H9 (cell line): ENCODE data around the gene CXXC5. TPM values are rescaled to one million over a fixed set of nuclear protein-coding genes. Genes with fewer than 3 reads are reported as not detected.

Experiments
- DNase-seq: peaks from one replicate; pipeline ENCODE4 v3.0.0-alpha.2; 2017
- H2AFZ ChIP-seq: one replicate; pipeline ENCODE4 v1.6.1; 2013; ENCODE audit warnings: mild to moderate bottlenecking, low read length, control low read depth, moderate library complexity
- H2AK5ac ChIP-seq: 2 replicates; pipeline ENCODE4 v1.6.1; 2013; ENCODE audit warnings: low read length, control low read depth, mixed read lengths; ENCODE audit not compliant: insufficient read length
- H2BK120ac ChIP-seq: one replicate; pipeline ENCODE4 v1.6.1; 2013; ENCODE audit warnings: low read depth, mild to moderate bottlenecking, low read length, control low read depth, inconsistent platforms; ENCODE audit not compliant: poor library complexity, severe bottlenecking
- H2BK12ac ChIP-seq: 2 replicates; pipeline ENCODE4 v1.6.1; 2013; ENCODE audit warnings: low read length, control low read depth, mixed read lengths, low read depth; ENCODE audit not compliant: insufficient read length
- H2BK15ac ChIP-seq: 2 replicates; pipeline ENCODE4 v1.6.1; 2013; ENCODE audit warnings: low read depth, low read length, control low read depth
- H2BK20ac ChIP-seq: one replicate; pipeline ENCODE4 v1.6.1; 2013; ENCODE audit warnings: low read depth, mild to moderate bottlenecking, low read length, control low read depth, inconsistent platforms; ENCODE audit not compliant: poor library complexity, severe bottlenecking
- H2BK5ac ChIP-seq: 2 replicates; pipeline ENCODE4 v1.6.1; 2013; ENCODE audit warnings: low read length, control low read depth, mixed read lengths; ENCODE audit not compliant: insufficient read length
- H3K14ac ChIP-seq: 2 replicates; pipeline ENCODE4 v1.6.1; 2013; ENCODE audit warnings: low read length, control low read depth; ENCODE audit not compliant: insufficient read depth
- H3K18ac ChIP-seq: 2 replicates; pipeline ENCODE4 v1.6.1; 2013; ENCODE audit warnings: low read depth, mild to moderate bottlenecking, mixed read lengths, low read length, control low read depth; ENCODE audit not compliant: insufficient read length
- H3K23ac ChIP-seq: 2 replicates; pipeline ENCODE4 v1.6.1; 2013; ENCODE audit warnings: low read length, control low read depth, mixed read lengths, low read depth; ENCODE audit not compliant: insufficient read length
- H3K23me2 ChIP-seq: 2 replicates; pipeline ENCODE4 v1.6.1; 2013; ENCODE audit warnings: low read depth, mild to moderate bottlenecking, mixed read lengths, low read length, control low read depth; ENCODE audit not compliant: insufficient read length, poor library complexity, severe bottlenecking
- H3K27ac ChIP-seq: 2 replicates; pipeline ENCODE4 v1.5.1; 2013; ENCODE audit warnings: low read length, control low read depth, mixed read lengths, low read depth; ENCODE audit not compliant: insufficient read length
- H3K27me3 ChIP-seq: 2 replicates; pipeline ENCODE4 v1.6.1; 2013; ENCODE audit warnings: low read length, control low read depth, inconsistent platforms; ENCODE audit not compliant: insufficient read depth
- H3K4ac ChIP-seq: 2 replicates; pipeline ENCODE4 v1.6.1; 2013; ENCODE audit warnings: low read depth, mild to moderate bottlenecking, control low read depth, inconsistent platforms, low read length, moderate library complexity
- H3K4me1 ChIP-seq: 2 replicates; pipeline ENCODE4 v1.6.1; 2013; ENCODE audit warnings: low read length, control low read depth, inconsistent platforms; ENCODE audit not compliant: insufficient read depth
- H3K4me2 ChIP-seq: 2 replicates; pipeline ENCODE4 v1.6.1; 2013; ENCODE audit warnings: low read length, control low read depth, mixed read lengths; ENCODE audit not compliant: insufficient read length, insufficient read depth
- H3K56ac ChIP-seq: 2 replicates; pipeline ENCODE4 v1.6.1; 2013; ENCODE audit warnings: low read depth, mild to moderate bottlenecking, mixed read lengths, low read length, control low read depth; ENCODE audit not compliant: insufficient read length
- H3K79me1 ChIP-seq: 2 replicates; pipeline ENCODE4 v1.6.1; 2013; ENCODE audit warnings: low read depth, mild to moderate bottlenecking, moderate library complexity, low read length, control low read depth, inconsistent platforms; ENCODE audit not compliant: insufficient read depth, poor library complexity, severe bottlenecking
- H3K79me2 ChIP-seq: 2 replicates; pipeline ENCODE4 v1.6.1; 2013; ENCODE audit warnings: low read length, control low read depth, inconsistent platforms; ENCODE audit not compliant: insufficient read depth
- H3K9ac ChIP-seq: 2 replicates; pipeline ENCODE4 v1.6.1; 2013; ENCODE audit warnings: low read length, control low read depth, mixed read lengths; ENCODE audit not compliant: insufficient read length; ENCODE audit errors: extremely low read depth
- H3K9me3 ChIP-seq: one replicate; pipeline ENCODE4 v1.6.1; 2013; ENCODE audit warnings: low read depth, low read length, inconsistent platforms; ENCODE audit not compliant: control insufficient read depth
- H3T11ph ChIP-seq: one replicate; pipeline ENCODE4 v1.6.1; 2013; ENCODE audit warnings: mild to moderate bottlenecking, low read length, control low read depth, inconsistent platforms
- H4K20me1 ChIP-seq: one replicate; pipeline ENCODE4 v1.6.1; 2013; ENCODE audit not compliant: control insufficient read depth, insufficient read length, insufficient read depth
- H4K5ac ChIP-seq: 2 replicates; pipeline ENCODE4 v1.6.1; 2013; ENCODE audit warnings: low read depth, mild to moderate bottlenecking, mixed read lengths, low read length, control low read depth; ENCODE audit not compliant: insufficient read length
- H4K8ac ChIP-seq: replicated peaks from 2 replicates; pipeline ENCODE4 v1.6.1; 2013; ENCODE audit warnings: low read length, control low read depth, mixed read lengths, low read depth; ENCODE audit not compliant: insufficient read length
- H4K91ac ChIP-seq: 2 replicates; pipeline ENCODE4 v1.6.1; 2013; ENCODE audit warnings: low read depth, mild to moderate bottlenecking, moderate library complexity, mixed read lengths, low read length, control low read depth; ENCODE audit not compliant: insufficient read length
- H3K27ac Mint-ChIP-seq, 3 experiments: 2 replicates in 2 of 3; 3 replicates in 1 of 3; pipeline ENCODE4 v1.8.0; 2020 to 2021; ENCODE audit warnings: mixed read lengths in 3 of 3, mild to moderate bottlenecking in 1 of 3, moderate library complexity in 1 of 3
- H3K27me3 Mint-ChIP-seq: 2 replicates; pipeline ENCODE4 v1.8.0; 2021; ENCODE audit warnings: low read depth, mild to moderate bottlenecking, moderate library complexity, mixed read lengths
- H3K36me3 Mint-ChIP-seq, 3 experiments: 2 replicates in 2 of 3; 3 replicates in 1 of 3; pipeline ENCODE4 v1.8.0; 2020 to 2021; ENCODE audit warnings: low read depth in 3 of 3, mixed read lengths in 3 of 3; ENCODE audit not compliant: insufficient read depth in 1 of 3
- H3K4me1 Mint-ChIP-seq, 2 experiments: 2 replicates each; pipeline ENCODE4 v1.8.0; 2020; ENCODE audit warnings: mixed read lengths in 2 of 2
- H3K4me3 Mint-ChIP-seq, 2 experiments: 2 replicates in 1 of 2; 3 replicates in 1 of 2; pipeline ENCODE4 v1.8.0; 2020 to 2021; ENCODE audit warnings: mild to moderate bottlenecking in 2 of 2, mixed read lengths in 2 of 2, moderate library complexity in 1 of 2
- H3K9me3 Mint-ChIP-seq, 2 experiments: 2 replicates in 1 of 2; 3 replicates in 1 of 2; pipeline ENCODE4 v1.8.0; 2020; ENCODE audit warnings: mild to moderate bottlenecking in 2 of 2, mixed read lengths in 2 of 2, moderate library complexity in 1 of 2
- WGBS: extraction: QIAGEN DNeasy Blood & Tissue Kit; methylation state at CpG from one replicate; pipeline ENCODE4 v1.1.7; 2013; ENCODE audit warnings: missing lambda C conversion rate, low lambda C conversion rate, mixed read lengths; ENCODE audit not compliant: insufficient read length; ENCODE audit errors: extremely low coverage; 5-methylcytosine and 5-hydroxymethylcytosine counted together
- total RNA-seq: library from RNA; stranded (reverse); gene quantifications from 2 replicates; pipeline ENCODE4 v1.2.1, GENCODE V29; 2021
- TF ChIP-seq, protein P1 (sequence below): fragments of 200-600 bp; sonication (generic); conservative IDR thresholded peaks from 3 replicates; pipeline ENCODE4 v1.8.0; 2021; ENCODE audit warnings: antibody characterized with exemption, mild to moderate bottlenecking

CXXC5 gene
- total RNA-seq, 1 experiment from 2014 or later = 105 TPM

GRCh38 chr5:139636207-139636792 is 11.8 kb upstream of the CXXC5 start:
- H3K27me3 Mint-ChIP-seq = peaks cover 9% of the 10 kb centered on the region
- peak overlapping the region; percentile 49 to 55 for H3K4me3 Mint-ChIP-seq
- Histone ChIP-seq H2BK120ac (no peak overlapping the region), H4K91ac (no peak overlapping the region), H3K23me2 (no peaks in the 10 kb centered on the region), H3K14ac (no peak overlapping the region), H3K18ac (no peak overlapping the region), H3K9me3 (no peaks in the 10 kb centered on the region), H3K4me1 (peaks cover 28% of the 10 kb centered on the region; the same call in 1 of the 2 replicates), H3K4me2 (no peak overlapping the region), H3T11ph (no peak overlapping the region), H3K27ac (no peak overlapping the region), H4K8ac (no peak overlapping the region), H3K79me1 (no peaks in the 10 kb centered on the region), H3K4ac (no peak overlapping the region), H3K56ac (no peak overlapping the region), H2AFZ (no peak overlapping the region), H4K5ac (no peak overlapping the region), H3K79me2 (no peaks in the 10 kb centered on the region), H3K27me3 (no peaks in the 10 kb centered on the region), H3K9ac (no peak overlapping the region), H3K23ac (no peak overlapping the region), H2BK15ac (no peak overlapping the region), H4K20me1 (no peaks in the 10 kb centered on the region), H2BK5ac (no peak overlapping the region), H2AK5ac (no peak overlapping the region), H2BK20ac (no peak overlapping the region), H2BK12ac (no peak overlapping the region)
- TF ChIP-seq, protein P1, sequence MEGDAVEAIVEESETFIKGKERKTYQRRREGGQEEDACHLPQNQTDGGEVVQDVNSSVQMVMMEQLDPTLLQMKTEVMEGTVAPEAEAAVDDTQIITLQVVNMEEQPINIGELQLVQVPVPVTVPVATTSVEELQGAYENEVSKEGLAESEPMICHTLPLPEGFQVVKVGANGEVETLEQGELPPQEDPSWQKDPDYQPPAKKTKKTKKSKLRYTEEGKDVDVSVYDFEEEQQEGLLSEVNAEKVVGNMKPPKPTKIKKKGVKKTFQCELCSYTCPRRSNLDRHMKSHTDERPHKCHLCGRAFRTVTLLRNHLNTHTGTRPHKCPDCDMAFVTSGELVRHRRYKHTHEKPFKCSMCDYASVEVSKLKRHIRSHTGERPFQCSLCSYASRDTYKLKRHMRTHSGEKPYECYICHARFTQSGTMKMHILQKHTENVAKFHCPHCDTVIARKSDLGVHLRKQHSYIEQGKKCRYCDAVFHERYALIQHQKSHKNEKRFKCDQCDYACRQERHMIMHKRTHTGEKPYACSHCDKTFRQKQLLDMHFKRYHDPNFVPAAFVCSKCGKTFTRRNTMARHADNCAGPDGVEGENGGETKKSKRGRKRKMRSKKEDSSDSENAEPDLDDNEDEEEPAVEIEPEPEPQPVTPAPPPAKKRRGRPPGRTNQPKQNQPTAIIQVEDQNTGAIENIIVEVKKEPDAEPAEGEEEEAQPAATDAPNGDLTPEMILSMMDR = no peak
- WGBS = no CpG with 5 or more reads among the region's 2 CpGs
- no peaks in the 10 kb centered on the region; a peak in 2 of 7 replicates for H3K36me3 Mint-ChIP-seq
- H3K9me3 Mint-ChIP-seq = no peaks in the 10 kb centered on the region; a peak in 1 of 5 replicates
- no peak for DNase-seq
- peak overlapping the region in 2 of 3 experiments; percentile 53 to 60; a peak in 4 of 7 replicates for H3K27ac Mint-ChIP-seq
- H3K4me1 Mint-ChIP-seq = peaks cover 59 to 69% of the 10 kb centered on the region in 2 experiments
